ENCODE measurements around the gene CMIP. TPM values are rescaled to one million over a fixed set of nuclear protein-coding genes. Genes with fewer than 3 reads are reported as not detected.

The CMIP gene
- total RNA-seq, 2 donors from 2014 or later, result 7.7 to 19.2 TPM

- H3K27ac ChIP-seq, result peak overlapping the region in 1 of 2 donors; percentile 10
- no peaks in the 10 kb centered on the region for H3K27me3 ChIP-seq
- no peak for DNase-seq (ENCODE audit: low spot score)
- peaks cover 0 to 68% of the 10 kb centered on the region in 2 donors for H3K4me1 ChIP-seq
- no peak overlapping the region for H3K4me3 ChIP-seq
- TF ChIP-seq, protein P1, sequence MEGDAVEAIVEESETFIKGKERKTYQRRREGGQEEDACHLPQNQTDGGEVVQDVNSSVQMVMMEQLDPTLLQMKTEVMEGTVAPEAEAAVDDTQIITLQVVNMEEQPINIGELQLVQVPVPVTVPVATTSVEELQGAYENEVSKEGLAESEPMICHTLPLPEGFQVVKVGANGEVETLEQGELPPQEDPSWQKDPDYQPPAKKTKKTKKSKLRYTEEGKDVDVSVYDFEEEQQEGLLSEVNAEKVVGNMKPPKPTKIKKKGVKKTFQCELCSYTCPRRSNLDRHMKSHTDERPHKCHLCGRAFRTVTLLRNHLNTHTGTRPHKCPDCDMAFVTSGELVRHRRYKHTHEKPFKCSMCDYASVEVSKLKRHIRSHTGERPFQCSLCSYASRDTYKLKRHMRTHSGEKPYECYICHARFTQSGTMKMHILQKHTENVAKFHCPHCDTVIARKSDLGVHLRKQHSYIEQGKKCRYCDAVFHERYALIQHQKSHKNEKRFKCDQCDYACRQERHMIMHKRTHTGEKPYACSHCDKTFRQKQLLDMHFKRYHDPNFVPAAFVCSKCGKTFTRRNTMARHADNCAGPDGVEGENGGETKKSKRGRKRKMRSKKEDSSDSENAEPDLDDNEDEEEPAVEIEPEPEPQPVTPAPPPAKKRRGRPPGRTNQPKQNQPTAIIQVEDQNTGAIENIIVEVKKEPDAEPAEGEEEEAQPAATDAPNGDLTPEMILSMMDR (IDR thresholded peaks at IDR 0.05), result no peak
- no peaks in the 10 kb centered on the region for H3K36me3 ChIP-seq
- H3K9me3 ChIP-seq, result no peaks in the 10 kb centered on the region
Measured at GRCh38 chr16:81494888-81495287, 50.3 kb downstream of the CMIP start.

- peak; percentile 66 for DNase-seq (ENCODE audit: low spot score)
- TF ChIP-seq, protein P1 (IDR thresholded peaks at IDR 0.05), result no peak
- H3K4me1 ChIP-seq, result peaks cover 0 to 65% of the 10 kb centered on the region in 2 donors
- peak overlapping the region in 1 of 2 donors; percentile 10 for H3K27ac ChIP-seq
- H3K4me3 ChIP-seq, result no peak overlapping the region
- no peaks in the 10 kb centered on the region for H3K9me3 ChIP-seq
- H3K36me3 ChIP-seq, result no peaks in the 10 kb centered on the region
- H3K27me3 ChIP-seq, result no peaks in the 10 kb centered on the region
Measured at GRCh38 chr16:81495321-81496234, 51.0 kb downstream of the CMIP start.

DNA sequence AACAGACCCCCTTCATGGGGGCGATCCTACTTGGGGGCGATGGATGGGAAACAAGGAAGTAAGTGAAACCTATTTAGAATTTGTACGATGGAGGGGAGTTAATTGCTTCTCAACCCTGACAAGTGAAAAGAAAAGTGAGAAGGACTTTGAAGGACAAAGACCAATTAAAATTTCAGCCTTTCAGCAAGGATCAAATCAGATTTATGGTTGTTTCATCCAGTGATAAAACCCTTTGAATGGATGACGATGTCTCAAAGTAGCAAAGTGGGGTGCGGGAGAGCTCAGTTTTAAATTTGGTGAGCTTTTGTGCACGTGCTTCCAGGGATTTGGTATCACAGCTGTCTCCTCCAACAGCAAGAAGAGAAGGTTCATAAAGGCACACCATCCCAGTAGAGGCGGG lies 51.7 kb downstream of the CMIP start:
- Histone ChIP-seq H3K27me3 (no peaks in the 10 kb centered on the region), H3K9me3 (no peaks in the 10 kb centered on the region), H3K27ac (no peak overlapping the region), H3K36me3 (no peaks in the 10 kb centered on the region), H3K4me1 (peaks cover 0 to 72% of the 10 kb centered on the region in 2 donors), H3K4me3 (no peak overlapping the region)
- DNase-seq (ENCODE audit: low spot score), result no peak
- TF ChIP-seq, protein P1 (IDR thresholded peaks at IDR 0.05), result no peak

DNA sequence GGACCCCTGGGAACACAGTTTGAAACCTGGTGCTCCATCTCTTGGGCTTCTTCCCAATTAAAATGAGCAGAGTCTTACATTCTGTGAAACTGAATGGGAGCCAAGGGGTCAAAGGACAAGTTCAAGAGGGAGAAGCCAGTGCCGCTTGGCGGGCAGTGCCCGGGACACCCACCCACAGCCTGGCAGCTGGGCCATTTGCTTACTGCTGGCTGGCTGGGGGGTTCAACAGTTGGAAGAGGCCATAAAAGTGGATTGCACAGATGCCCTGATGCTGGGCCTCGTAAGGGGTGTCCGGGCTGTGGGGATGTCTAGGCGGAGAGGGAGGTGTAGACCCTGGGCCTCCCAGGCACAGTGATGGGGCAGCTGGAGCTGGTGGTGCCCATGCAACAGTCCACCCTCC lies 52.1 kb downstream of the CMIP start:
- H3K4me1 ChIP-seq, result peaks cover 0 to 69% of the 10 kb centered on the region in 2 donors
- TF ChIP-seq, protein P1 (IDR thresholded peaks at IDR 0.05), result no peak
- no peak overlapping the region for H3K27ac ChIP-seq

DNA sequence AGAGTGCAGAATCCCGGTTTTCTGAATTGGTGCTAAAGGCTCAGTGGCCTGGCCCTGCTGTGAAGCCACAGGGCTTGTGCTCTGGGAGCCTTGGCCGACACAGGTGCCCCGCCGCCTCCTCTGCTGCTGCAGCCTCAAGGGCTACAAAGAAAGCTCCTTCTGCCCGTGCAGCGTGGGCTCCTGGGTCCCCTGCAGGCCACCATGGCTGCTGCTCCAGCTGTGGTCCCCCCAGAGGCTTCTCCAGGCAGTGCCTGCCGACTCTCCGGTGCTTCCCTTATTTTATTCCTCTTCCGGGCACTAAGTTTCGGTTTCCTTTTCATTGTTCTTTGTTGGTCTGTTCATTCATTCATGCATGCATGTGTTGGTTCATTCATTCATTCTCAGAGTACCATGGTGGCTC lies 53.1 kb downstream of the CMIP start:
- no peaks in the 10 kb centered on the region for H3K9me3 ChIP-seq
- DNase-seq (ENCODE audit: low spot score), result no peak
- TF ChIP-seq, protein P1 (IDR thresholded peaks at IDR 0.05), result peak in 1 of 2 donors; percentile 33
- H3K4me1 ChIP-seq, result peaks cover 0 to 60% of the 10 kb centered on the region in 2 donors
- no peaks in the 10 kb centered on the region for H3K36me3 ChIP-seq
- no peaks in the 10 kb centered on the region for H3K27me3 ChIP-seq
- no peak overlapping the region for H3K27ac ChIP-seq
- no peak overlapping the region for H3K4me3 ChIP-seq

More for the DNA sequence above, 52.1 kb downstream of the CMIP start:
- no peak for DNase-seq (ENCODE audit: low spot score)
- Histone ChIP-seq H3K4me3 (no peak overlapping the region), H3K27me3 (no peaks in the 10 kb centered on the region), H3K36me3 (no peaks in the 10 kb centered on the region), H3K9me3 (no peaks in the 10 kb centered on the region)

Measured in right atrium auricular region (tissue), 2 donors.